Neural cell (in vitro differentiated cells): ENCODE results near the gene PAX1.

Source experiments
- CTCF ChIP-seq: fragments of 450-650 bp; IDR thresholded peaks from 2 replicates; pipeline ENCODE4 v1.5.1; 2014; ENCODE audit warnings: antibody characterized with exemption, mild to moderate bottlenecking, moderate library complexity; ENCODE audit not compliant: poor library complexity, severe bottlenecking
- EP300 ChIP-seq: fragments of 450-650 bp; conservative IDR thresholded peaks from 2 replicates; pipeline ENCODE4 v1.6.1; 2014; ENCODE audit warnings: antibody characterized with exemption, mild to moderate bottlenecking, moderate library complexity; ENCODE audit not compliant: poor library complexity, severe bottlenecking
- EZH2 ChIP-seq: fragments of 200-600, 300-800 bp; shearing (Covaris generic), sonication (generic); IDR thresholded peaks from 2 replicates; pipeline ENCODE4 v1.6.1; 2014; ENCODE audit warnings: antibody characterized with exemption, low read length, borderline replicate concordance, mild to moderate bottlenecking; ENCODE audit not compliant: insufficient read depth, poor library complexity, severe bottlenecking
- POLR2AphosphoS5 ChIP-seq: IDR thresholded peaks from 2 replicates; pipeline ENCODE4 v1.6.1; 2012
- RAD21 ChIP-seq: fragments of 450-650 bp; conservative IDR thresholded peaks from 2 replicates; pipeline ENCODE4 v1.6.1; 2014; ENCODE audit warnings: antibody characterized with exemption, mild to moderate bottlenecking, moderate library complexity

GRCh38 chr20:21693322-21693721 is 12.1 kb upstream of the PAX1 start:
- no peak for TF ChIP-seq CTCF
- no peak for TF ChIP-seq POLR2AphosphoS5
- no peak for TF ChIP-seq EP300
- no peak for TF ChIP-seq EZH2
- no peak for TF ChIP-seq RAD21
